ENCODE results near the gene RBM26. TPM values are rescaled to one million over a fixed set of nuclear protein-coding genes. Genes with fewer than 3 reads are reported as not detected.

Gene RBM26
- total RNA-seq, 1 experiment from 2014 or later, result 70.5 TPM

DNA sequence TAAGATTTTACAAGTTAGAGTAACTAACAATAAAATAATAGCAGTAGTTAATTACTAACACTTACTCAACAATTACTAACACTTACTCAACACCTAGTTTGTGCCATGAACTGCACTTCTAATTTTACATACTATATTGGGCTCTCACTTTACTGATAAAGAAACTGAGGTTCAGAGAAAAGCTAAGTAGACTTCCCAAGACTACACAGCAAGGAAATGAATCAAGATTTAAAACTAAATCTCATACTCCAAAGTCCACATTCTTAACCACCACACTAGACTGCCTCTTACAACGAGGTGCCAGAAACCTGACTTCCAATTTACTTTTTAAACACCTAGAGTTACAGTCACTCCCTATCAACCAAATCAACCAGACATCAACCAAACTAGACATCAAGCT, 25.1 kb downstream of the RBM26 start:
- H3K27me3 ChIP-seq (ENCODE audit: insufficient read depth, low read length), result no peaks in the 10 kb centered on the region
- H2BK20ac ChIP-seq (ENCODE audit: low read depth, low read length, poor library complexity, severe bottlenecking), result no peak overlapping the region
- H4K8ac ChIP-seq (replicated peaks; ENCODE audit: insufficient read length, low read depth, low read length), result no peak overlapping the region
- H2BK120ac ChIP-seq (ENCODE audit: low read depth, low read length, poor library complexity, severe bottlenecking), result no peak overlapping the region
- no peak overlapping the region for H2BK12ac ChIP-seq (ENCODE audit: insufficient read length, low read depth, low read length)
- H3K79me2 ChIP-seq (ENCODE audit: insufficient read depth, low read length), result peaks cover 16% of the 10 kb centered on the region; the same call in 1 of the 2 replicates
- H3T11ph ChIP-seq (ENCODE audit: low read length), result no peak overlapping the region
- peak overlapping the region; percentile 15 to 40 (median 32); a peak in 5 of 7 replicates for H3K27ac Mint-ChIP-seq
- H3K79me1 ChIP-seq (ENCODE audit: insufficient read depth, low read depth, low read length, poor library complexity, severe bottlenecking), result peaks cover 6% of the 10 kb centered on the region
- H3K4me1 ChIP-seq (ENCODE audit: insufficient read depth, low read length), result no peaks in the 10 kb centered on the region; the same call in 1 of the 2 replicates
- H2BK15ac ChIP-seq (ENCODE audit: low read depth, low read length), result no peak overlapping the region
- no peak overlapping the region for H3K4me2 ChIP-seq (ENCODE audit: insufficient read depth, insufficient read length, low read length)
- no peaks in the 10 kb centered on the region for H4K20me1 ChIP-seq (ENCODE audit: control insufficient read depth, insufficient read depth, insufficient read length)
- no peaks in the 10 kb centered on the region for H3K27me3 Mint-ChIP-seq (ENCODE audit: low read depth)
- no CpG with 5 or more reads among the region's 1 CpG for WGBS (ENCODE audit: extremely low coverage, insufficient read length, low lambda C conversion rate)
- H2AFZ ChIP-seq (ENCODE audit: low read length), result no peak overlapping the region
- H3K56ac ChIP-seq (ENCODE audit: insufficient read length, low read depth, low read length), result no peak overlapping the region
- H3K9ac ChIP-seq (ENCODE audit: extremely low read depth, insufficient read length, low read length), result no peak overlapping the region
- no peak overlapping the region for H4K5ac ChIP-seq (ENCODE audit: insufficient read length, low read depth, low read length)
- peaks cover 6 to 22% (median 21%) of the 10 kb centered on the region in 3 experiments; a peak in 6 of 7 replicates for H3K36me3 Mint-ChIP-seq (ENCODE audit: insufficient read depth in 1 of 3, low read depth in 3 of 3)
- no peaks in the 10 kb centered on the region for H3K9me3 ChIP-seq (ENCODE audit: control insufficient read depth, low read depth, low read length)
- no peak overlapping the region for H3K18ac ChIP-seq (ENCODE audit: insufficient read length, low read depth, low read length)
- H3K27ac ChIP-seq (ENCODE audit: insufficient read length, low read depth, low read length), result no peak overlapping the region
- H3K23me2 ChIP-seq (ENCODE audit: insufficient read length, low read depth, low read length, poor library complexity, severe bottlenecking), result no peaks in the 10 kb centered on the region
- H3K4me1 Mint-ChIP-seq, result peaks cover 18 to 34% of the 10 kb centered on the region in 2 experiments
- no peak overlapping the region for H2BK5ac ChIP-seq (ENCODE audit: insufficient read length, low read length)
- TF ChIP-seq, protein P1, sequence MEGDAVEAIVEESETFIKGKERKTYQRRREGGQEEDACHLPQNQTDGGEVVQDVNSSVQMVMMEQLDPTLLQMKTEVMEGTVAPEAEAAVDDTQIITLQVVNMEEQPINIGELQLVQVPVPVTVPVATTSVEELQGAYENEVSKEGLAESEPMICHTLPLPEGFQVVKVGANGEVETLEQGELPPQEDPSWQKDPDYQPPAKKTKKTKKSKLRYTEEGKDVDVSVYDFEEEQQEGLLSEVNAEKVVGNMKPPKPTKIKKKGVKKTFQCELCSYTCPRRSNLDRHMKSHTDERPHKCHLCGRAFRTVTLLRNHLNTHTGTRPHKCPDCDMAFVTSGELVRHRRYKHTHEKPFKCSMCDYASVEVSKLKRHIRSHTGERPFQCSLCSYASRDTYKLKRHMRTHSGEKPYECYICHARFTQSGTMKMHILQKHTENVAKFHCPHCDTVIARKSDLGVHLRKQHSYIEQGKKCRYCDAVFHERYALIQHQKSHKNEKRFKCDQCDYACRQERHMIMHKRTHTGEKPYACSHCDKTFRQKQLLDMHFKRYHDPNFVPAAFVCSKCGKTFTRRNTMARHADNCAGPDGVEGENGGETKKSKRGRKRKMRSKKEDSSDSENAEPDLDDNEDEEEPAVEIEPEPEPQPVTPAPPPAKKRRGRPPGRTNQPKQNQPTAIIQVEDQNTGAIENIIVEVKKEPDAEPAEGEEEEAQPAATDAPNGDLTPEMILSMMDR (conservative IDR thresholded peaks at IDR 0.05), result no peak
- no peak overlapping the region for H3K4me3 Mint-ChIP-seq
- no peak overlapping the region for H4K91ac ChIP-seq (ENCODE audit: insufficient read length, low read depth, low read length)
- H3K14ac ChIP-seq (ENCODE audit: insufficient read depth, low read length), result no peak overlapping the region
- no peaks in the 10 kb centered on the region for H3K9me3 Mint-ChIP-seq
- DNase-seq, result no peak
- H2AK5ac ChIP-seq (ENCODE audit: insufficient read length, low read length), result no peak overlapping the region
- no peak overlapping the region for H3K4ac ChIP-seq (ENCODE audit: low read depth, low read length)
- H3K23ac ChIP-seq (ENCODE audit: insufficient read length, low read depth, low read length), result no peak overlapping the region
